HCT116 (cell line): ENCODE data around the gene PVALEF. TPM values are rescaled to one million over a fixed set of nuclear protein-coding genes. Genes with fewer than 3 reads are reported as not detected.

Source experiments
- ATAC-seq: fragments of 200-7000 bp; cut with Tn5 transposase; 2 replicates; pipeline ENCODE4 v1.9.1; 2020; ENCODE audit warnings: mild to moderate bottlenecking, moderate library complexity
- BruUV-seq: library from RNA; stranded (reverse); fragments of 400-500 nt; replicated peaks from 2 replicates; lab custom pipeline; 2021; lab: Mats Ljungman, UMichigan
- CTCF ChIA-PET: fragments of 300-600 bp; sonication (Branson Sonifier 250); formaldehyde crosslinking; loops from one replicate; lab custom pipeline; 2021; ENCODE audit warnings: antibody characterized with exemption; lab: Charles Lee
- POLR2A ChIA-PET: fragments of 300-600, 350-600 bp; sonication (Branson Sonifier 250); formaldehyde crosslinking; loops from one replicate; lab custom pipeline; 2021; ENCODE audit warnings: antibody characterized with exemption; lab: Charles Lee
- RAD21 ChIA-PET, 2 experiments: fragments of 300-600 bp; sonication (Branson Sonifier 250); formaldehyde crosslinking; loops; one replicate each; lab custom pipeline; 2023; ENCODE audit warnings: low total read pairs in 2 of 2; ENCODE audit not compliant: uncharacterized antibody in 2 of 2, unreplicated experiment in 2 of 2, low non-redundant PET in 1 of 2; lab: Charles Lee
- DNase-seq: peaks from one replicate; pipeline ENCODE4 v3.0.0-alpha.2; 2010; ENCODE audit warnings: low read depth, low spot score
- H2AFZ ChIP-seq: fragments of 200-600 bp; shearing (Covaris generic), sonication (generic); 2 replicates; pipeline ENCODE4 v1.6.1; 2017; ENCODE audit warnings: low read depth, mixed run types, mixed read lengths, antibody characterized with exemption, low read length; ENCODE audit not compliant: poor library complexity, severe bottlenecking
- H3K27ac ChIP-seq: 2 replicates; pipeline ENCODE4 v1.5.1; 2012; ENCODE audit warnings: low read depth, low read length
- H3K27me3 ChIP-seq: fragments of 200-600 bp; sonication (generic); 2 replicates; pipeline ENCODE4 v1.6.1; 2016; ENCODE audit warnings: mixed run types, low read length, mixed read lengths; ENCODE audit not compliant: insufficient read depth
- H3K36me3 ChIP-seq, 2 experiments: fragments of 200-500 bp in 1 of 2; fragments of 200-600 bp in 1 of 2; sonication (Bioruptor generic) in 1 of 2; sonication (generic) in 1 of 2; 2 replicates each; pipeline versions ENCODE4 v1.5.1 to v1.6.1; 2014 to 2016; ENCODE audit warnings: low read length in 2 of 2, inconsistent platforms in 1 of 2, mixed read lengths in 1 of 2, mixed run types in 1 of 2; ENCODE audit not compliant: insufficient read depth in 2 of 2, control insufficient read depth in 1 of 2
- H3K4me1 ChIP-seq, 2 experiments: fragments of 200-600 bp in 1 of 2; sonication (generic) in 1 of 2; 2 replicates each; pipeline versions ENCODE4 v1.5.1 to v1.6.1; 2012 to 2017; ENCODE audit warnings: low read length in 2 of 2, inconsistent platforms in 1 of 2, mild to moderate bottlenecking in 1 of 2, mixed read lengths in 1 of 2, mixed run types in 1 of 2, moderate library complexity in 1 of 2; ENCODE audit not compliant: insufficient read depth in 2 of 2, control insufficient read depth in 1 of 2
- H3K4me2 ChIP-seq: fragments of 200-600 bp; sonication (generic); 2 replicates; pipeline ENCODE4 v1.6.1; 2017; ENCODE audit warnings: mixed run types, low read length, mixed read lengths
- H3K4me3 ChIP-seq, 2 experiments: fragments of 200-600 bp in 1 of 2; sonication (generic) in 1 of 2; replicated peaks in 1 of 2; 2 replicates each; pipeline ENCODE4 v1.5.1; 2011 to 2016; ENCODE audit warnings: low read length in 2 of 2, control low read depth in 1 of 2, low read depth in 1 of 2, mild to moderate bottlenecking in 1 of 2, mixed read lengths in 1 of 2, mixed run types in 1 of 2
- H3K79me2 ChIP-seq: fragments of 200-600 bp; sonication (generic); 2 replicates; pipeline ENCODE4 v1.6.1; 2017; ENCODE audit warnings: mild to moderate bottlenecking, mixed run types, low read length, moderate library complexity, mixed read lengths; ENCODE audit not compliant: insufficient read depth
- H3K9ac ChIP-seq: fragments of 200-600 bp; sonication (generic); 2 replicates; pipeline ENCODE4 v1.6.1; 2016; ENCODE audit warnings: low read length, mixed read lengths
- H3K9me2 ChIP-seq: fragments of 200-600 bp; sonication (generic), shearing (Covaris generic); 2 replicates; pipeline ENCODE4 v1.6.1; 2017; ENCODE audit warnings: mixed run types, mild to moderate bottlenecking, moderate library complexity; ENCODE audit not compliant: insufficient read depth
- H3K9me3 ChIP-seq, 2 experiments: fragments of 200-500 bp in 1 of 2; fragments of 200-600 bp in 1 of 2; sonication (Bioruptor generic) in 1 of 2; sonication (generic) in 1 of 2; 2 replicates each; pipeline ENCODE4 v1.6.1; 2014 to 2017; ENCODE audit warnings: low read length in 2 of 2, mixed read lengths in 2 of 2, inconsistent platforms in 1 of 2, low read depth in 1 of 2, mild to moderate bottlenecking in 1 of 2, mixed run types in 1 of 2, moderate library complexity in 1 of 2; ENCODE audit not compliant: control insufficient read depth in 1 of 2, insufficient read depth in 1 of 2
- H4K20me1 ChIP-seq: fragments of 200-600 bp; sonication (generic), shearing (Covaris generic); 2 replicates; pipeline ENCODE4 v1.6.1; 2017; ENCODE audit warnings: mixed run types, mild to moderate bottlenecking, moderate library complexity; ENCODE audit not compliant: insufficient read depth
- EZH2 ChIP-seq: fragments of 200-600 bp; sonication (generic); IDR thresholded peaks from 2 replicates; pipeline ENCODE4 v1.6.1; 2017; ENCODE audit warnings: antibody characterized with exemption, mixed run types
- EZH2phosphoT487 ChIP-seq: fragments of 200-600 bp; IDR thresholded peaks from 2 replicates; pipeline ENCODE4 v1.6.1; 2018; ENCODE audit warnings: antibody characterized with exemption, borderline replicate concordance
- ZFX ChIP-seq: fragments of 450-650 bp; IDR thresholded peaks from 2 replicates; pipeline ENCODE4 v1.6.1; 2017
- intact Hi-C: fragments of 100-400 bp; cut with micrococcal nuclease; formaldehyde crosslinking; loops from 2 replicates; pipeline ENCODE4 v1.10.0; 2022
- total RNA-seq: library from RNA; stranded (reverse); gene quantifications from one replicate; pipeline ENCODE4 v1.2.1, GENCODE V29; 2021; ENCODE audit not compliant: unreplicated experiment

PVALEF gene
- total RNA-seq, 1 experiment from 2014 or later, result not detected

GRCh38 chr17:81161972-81162371 lies 3.3 kb upstream of the PVALEF start:
- no peak for TF ChIP-seq EZH2phosphoT487
- TF ChIP-seq EZH2, result no peak
- TF ChIP-seq, all 23 proteins: peak for 0
- RAD21 ChIA-PET, result no interaction called here
- H3K27ac ChIP-seq, result no peak overlapping the region
- no peaks in the 10 kb centered on the region for H3K4me1 ChIP-seq
- no peaks in the 10 kb centered on the region for H3K36me3 ChIP-seq
- no peak overlapping the region for H2AFZ ChIP-seq
- H3K4me3 ChIP-seq, result no peak overlapping the region
- CTCF ChIA-PET, result no interaction called here
- no peak overlapping the region for H3K4me2 ChIP-seq
- no peak for ATAC-seq
- intact Hi-C loops, result no loop called here
- no TSS peak for BruUV-seq
- DNase-seq, result no peak
- no peaks in the 10 kb centered on the region for H3K27me3 ChIP-seq
- H3K9ac ChIP-seq, result no peak overlapping the region
- no peaks in the 10 kb centered on the region for H3K9me3 ChIP-seq
- no peaks in the 10 kb centered on the region for H3K79me2 ChIP-seq
- POLR2A ChIA-PET, result no interaction called here
- H4K20me1 ChIP-seq, result no peaks in the 10 kb centered on the region
- H3K9me2 ChIP-seq, result no peaks in the 10 kb centered on the region

GRCh38 chr17:81162491-81162890 lies 2.8 kb upstream of the PVALEF start:
- Histone ChIP-seq H3K36me3 (no peaks in the 10 kb centered on the region), H3K4me3 (no peak overlapping the region), H3K4me1 (no peaks in the 10 kb centered on the region), H3K9me3 (no peaks in the 10 kb centered on the region), H3K27me3 (no peaks in the 10 kb centered on the region), H3K27ac (no peak overlapping the region), H2AFZ (no peak overlapping the region), H3K4me2 (no peak overlapping the region), H3K9me2 (no peaks in the 10 kb centered on the region), H3K9ac (no peak overlapping the region), H3K79me2 (no peaks in the 10 kb centered on the region), H4K20me1 (no peaks in the 10 kb centered on the region)
- no TSS peak for BruUV-seq
- CTCF ChIA-PET, result no interaction called here
- ATAC-seq, result no peak
- DNase-seq, result no peak
- intact Hi-C loops, result no loop called here
- POLR2A ChIA-PET, result no interaction called here
- no peak for TF ChIP-seq ZFX
- RAD21 ChIA-PET, result no interaction called here
